Neural cell (in vitro differentiated cells): ENCODE data around the gene TTC21B. TPM values are rescaled to one million over a fixed set of nuclear protein-coding genes. Genes with fewer than 3 reads are reported as not detected.

Source experiments
- H2AFZ ChIP-seq: fragments of 200-600, 300-800 bp; sonication (generic), shearing (Covaris generic); 2 replicates; pipeline ENCODE4 v1.6.0; 2014; ENCODE audit warnings: low read depth, mild to moderate bottlenecking, antibody characterized with exemption, low read length, moderate library complexity
- H3F3A ChIP-seq: fragments of 200-600 bp; shearing (Covaris generic); 2 replicates; pipeline ENCODE4 v1.6.1; 2016; ENCODE audit warnings: mild to moderate bottlenecking, moderate library complexity, mixed read lengths, antibody characterized with exemption, low read length; ENCODE audit not compliant: insufficient read depth, poor library complexity, severe bottlenecking
- H3K27ac ChIP-seq: fragments of 200-600, 300-800 bp; sonication (generic), shearing (Covaris generic); 2 replicates; pipeline ENCODE4 v1.5.1; 2014; ENCODE audit warnings: mild to moderate bottlenecking, low read length, moderate library complexity
- H3K27me3 ChIP-seq: fragments of 300-800, 200-600 bp; sonication (generic), shearing (Covaris generic); 2 replicates; pipeline ENCODE4 v1.6.0; 2014; ENCODE audit warnings: mild to moderate bottlenecking, low read depth, low read length, moderate library complexity; ENCODE audit not compliant: insufficient read depth
- H3K36me3 ChIP-seq: fragments of 300-800, 200-600 bp; sonication (generic), shearing (Covaris generic); 2 replicates; pipeline ENCODE4 v1.5.1; 2014; ENCODE audit warnings: mild to moderate bottlenecking, antibody characterized with exemption, low read length, moderate library complexity; ENCODE audit not compliant: insufficient read depth
- H3K4me2 ChIP-seq: fragments of 300-800, 200-600 bp; sonication (generic), shearing (Covaris generic); 2 replicates; pipeline ENCODE4 v1.6.0; 2014; ENCODE audit warnings: mild to moderate bottlenecking, low read length
- H3K4me3 ChIP-seq: fragments of 300-800, 200-600 bp; sonication (generic), shearing (Covaris generic); 2 replicates; pipeline ENCODE4 v1.5.1; 2014; ENCODE audit warnings: mild to moderate bottlenecking, low read length, moderate library complexity
- H3K79me2 ChIP-seq: fragments of 200-600 bp; shearing (Covaris generic); replicated peaks from 2 replicates; pipeline ENCODE4 v1.6.0; 2014; ENCODE audit warnings: mild to moderate bottlenecking, low read length, moderate library complexity; ENCODE audit not compliant: insufficient read depth
- H3K9ac ChIP-seq: fragments of 300-800, 200-600 bp; sonication (generic), shearing (Covaris generic); 2 replicates; pipeline ENCODE4 v1.6.1; 2016; ENCODE audit warnings: mild to moderate bottlenecking, low read length, mixed read lengths
- H3K9me2 ChIP-seq: fragments of 200-600 bp; shearing (Covaris generic); 2 replicates; pipeline ENCODE4 v1.6.1; 2016; ENCODE audit warnings: mild to moderate bottlenecking, low read length, mixed read lengths; ENCODE audit not compliant: insufficient read depth
- H3K9me3 ChIP-seq: fragments of 200-600, 300-800 bp; sonication (generic), shearing (Covaris generic); 2 replicates; pipeline ENCODE4 v1.6.1; 2016; ENCODE audit warnings: mild to moderate bottlenecking, mixed run types, low read length, moderate library complexity, mixed read lengths
- H4K20me1 ChIP-seq: fragments of 200-600 bp; shearing (Covaris generic); 2 replicates; pipeline ENCODE4 v1.6.1; 2016; ENCODE audit warnings: mild to moderate bottlenecking, mixed run types; ENCODE audit not compliant: insufficient read depth
- EP300 ChIP-seq: fragments of 450-650 bp; conservative IDR thresholded peaks from 2 replicates; pipeline ENCODE4 v1.6.1; 2014; ENCODE audit warnings: antibody characterized with exemption, mild to moderate bottlenecking, moderate library complexity; ENCODE audit not compliant: poor library complexity, severe bottlenecking
- EZH2 ChIP-seq: fragments of 200-600, 300-800 bp; shearing (Covaris generic), sonication (generic); IDR thresholded peaks from 2 replicates; pipeline ENCODE4 v1.6.1; 2014; ENCODE audit warnings: antibody characterized with exemption, low read length, borderline replicate concordance, mild to moderate bottlenecking; ENCODE audit not compliant: insufficient read depth, poor library complexity, severe bottlenecking
- MXI1 ChIP-seq: fragments of 450-650 bp; conservative IDR thresholded peaks from 2 replicates; pipeline ENCODE4 v1.6.1; 2014; ENCODE audit warnings: antibody characterized with exemption, mild to moderate bottlenecking; ENCODE audit not compliant: poor library complexity, severe bottlenecking
- POLR2AphosphoS5 ChIP-seq: IDR thresholded peaks from 2 replicates; pipeline ENCODE4 v1.6.1; 2012
- RAD21 ChIP-seq: fragments of 450-650 bp; conservative IDR thresholded peaks from 2 replicates; pipeline ENCODE4 v1.6.1; 2014; ENCODE audit warnings: antibody characterized with exemption, mild to moderate bottlenecking, moderate library complexity
- SMC3 ChIP-seq: fragments of 450-650 bp; conservative IDR thresholded peaks from 2 replicates; pipeline ENCODE4 v1.6.1; 2014; ENCODE audit warnings: antibody characterized with exemption, mild to moderate bottlenecking, moderate library complexity; ENCODE audit not compliant: poor library complexity
- TAF1 ChIP-seq: IDR thresholded peaks from 2 replicates; pipeline ENCODE4 v1.6.1; 2012; ENCODE audit warnings: low read depth
- polyA plus RNA-seq: library from polyadenylated mRNA; depleted of rRNA; stranded (reverse); fragments of >200 nt; gene quantifications from 2 replicates; pipeline ENCODE4 v1.2.3, GENCODE V29; 2014
- TF ChIP-seq, protein P1 (sequence below): IDR thresholded peaks from 2 replicates; pipeline ENCODE4 v1.6.1; 2012; ENCODE audit warnings: borderline replicate concordance
- TF ChIP-seq, protein P2 (sequence below): fragments of 450-650 bp; IDR thresholded peaks from 2 replicates; pipeline ENCODE4 v1.5.1; 2014; ENCODE audit warnings: antibody characterized with exemption, mild to moderate bottlenecking, moderate library complexity; ENCODE audit not compliant: poor library complexity, severe bottlenecking

Gene TTC21B
- polyA plus RNA-seq, 1 donor from 2014 or later, result 31.1 TPM

DNA sequence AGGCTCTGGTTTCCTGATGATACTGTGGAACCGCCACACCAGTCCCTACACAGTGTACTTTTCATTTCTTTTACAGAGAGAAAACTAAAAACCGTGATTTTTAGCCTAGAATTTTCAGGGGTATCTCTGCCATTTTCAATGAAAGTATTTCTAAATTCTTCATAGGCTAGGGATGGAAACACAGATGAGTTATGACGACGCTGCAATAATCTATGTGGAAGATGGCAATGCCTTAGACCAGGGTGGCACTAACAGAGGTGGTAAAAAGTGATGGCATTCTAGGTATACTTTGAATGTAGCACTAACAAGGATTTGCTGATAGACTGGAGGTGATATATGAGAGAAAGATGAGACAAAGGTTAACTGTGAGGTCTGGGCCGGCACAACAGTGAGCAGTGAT, 56.5 kb downstream of the TTC21B start:
- Histone ChIP-seq H3K27me3 (no peaks in the 10 kb centered on the region), H3F3A (no peaks in the 10 kb centered on the region), H3K9me2 (no peaks in the 10 kb centered on the region), H4K20me1 (no peaks in the 10 kb centered on the region), H2AFZ (no peak overlapping the region), H3K9ac (no peak overlapping the region), H3K79me2 (no peaks in the 10 kb centered on the region), H3K36me3 (peaks cover 4% of the 10 kb centered on the region), H3K9me3 (no peaks in the 10 kb centered on the region), H3K4me2 (no peak overlapping the region), H3K4me3 (no peak overlapping the region), H3K27ac (no peak overlapping the region)
- TF ChIP-seq RAD21 (no peak), POLR2AphosphoS5 (no peak), TAF1 (no peak), SMC3 (no peak), MXI1 (no peak), EZH2 (no peak), EP300 (no peak)
- TF ChIP-seq, protein P1, sequence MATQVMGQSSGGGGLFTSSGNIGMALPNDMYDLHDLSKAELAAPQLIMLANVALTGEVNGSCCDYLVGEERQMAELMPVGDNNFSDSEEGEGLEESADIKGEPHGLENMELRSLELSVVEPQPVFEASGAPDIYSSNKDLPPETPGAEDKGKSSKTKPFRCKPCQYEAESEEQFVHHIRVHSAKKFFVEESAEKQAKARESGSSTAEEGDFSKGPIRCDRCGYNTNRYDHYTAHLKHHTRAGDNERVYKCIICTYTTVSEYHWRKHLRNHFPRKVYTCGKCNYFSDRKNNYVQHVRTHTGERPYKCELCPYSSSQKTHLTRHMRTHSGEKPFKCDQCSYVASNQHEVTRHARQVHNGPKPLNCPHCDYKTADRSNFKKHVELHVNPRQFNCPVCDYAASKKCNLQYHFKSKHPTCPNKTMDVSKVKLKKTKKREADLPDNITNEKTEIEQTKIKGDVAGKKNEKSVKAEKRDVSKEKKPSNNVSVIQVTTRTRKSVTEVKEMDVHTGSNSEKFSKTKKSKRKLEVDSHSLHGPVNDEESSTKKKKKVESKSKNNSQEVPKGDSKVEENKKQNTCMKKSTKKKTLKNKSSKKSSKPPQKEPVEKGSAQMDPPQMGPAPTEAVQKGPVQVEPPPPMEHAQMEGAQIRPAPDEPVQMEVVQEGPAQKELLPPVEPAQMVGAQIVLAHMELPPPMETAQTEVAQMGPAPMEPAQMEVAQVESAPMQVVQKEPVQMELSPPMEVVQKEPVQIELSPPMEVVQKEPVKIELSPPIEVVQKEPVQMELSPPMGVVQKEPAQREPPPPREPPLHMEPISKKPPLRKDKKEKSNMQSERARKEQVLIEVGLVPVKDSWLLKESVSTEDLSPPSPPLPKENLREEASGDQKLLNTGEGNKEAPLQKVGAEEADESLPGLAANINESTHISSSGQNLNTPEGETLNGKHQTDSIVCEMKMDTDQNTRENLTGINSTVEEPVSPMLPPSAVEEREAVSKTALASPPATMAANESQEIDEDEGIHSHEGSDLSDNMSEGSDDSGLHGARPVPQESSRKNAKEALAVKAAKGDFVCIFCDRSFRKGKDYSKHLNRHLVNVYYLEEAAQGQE, result no peak
- TF ChIP-seq, protein P2, sequence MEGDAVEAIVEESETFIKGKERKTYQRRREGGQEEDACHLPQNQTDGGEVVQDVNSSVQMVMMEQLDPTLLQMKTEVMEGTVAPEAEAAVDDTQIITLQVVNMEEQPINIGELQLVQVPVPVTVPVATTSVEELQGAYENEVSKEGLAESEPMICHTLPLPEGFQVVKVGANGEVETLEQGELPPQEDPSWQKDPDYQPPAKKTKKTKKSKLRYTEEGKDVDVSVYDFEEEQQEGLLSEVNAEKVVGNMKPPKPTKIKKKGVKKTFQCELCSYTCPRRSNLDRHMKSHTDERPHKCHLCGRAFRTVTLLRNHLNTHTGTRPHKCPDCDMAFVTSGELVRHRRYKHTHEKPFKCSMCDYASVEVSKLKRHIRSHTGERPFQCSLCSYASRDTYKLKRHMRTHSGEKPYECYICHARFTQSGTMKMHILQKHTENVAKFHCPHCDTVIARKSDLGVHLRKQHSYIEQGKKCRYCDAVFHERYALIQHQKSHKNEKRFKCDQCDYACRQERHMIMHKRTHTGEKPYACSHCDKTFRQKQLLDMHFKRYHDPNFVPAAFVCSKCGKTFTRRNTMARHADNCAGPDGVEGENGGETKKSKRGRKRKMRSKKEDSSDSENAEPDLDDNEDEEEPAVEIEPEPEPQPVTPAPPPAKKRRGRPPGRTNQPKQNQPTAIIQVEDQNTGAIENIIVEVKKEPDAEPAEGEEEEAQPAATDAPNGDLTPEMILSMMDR, result no peak

DNA sequence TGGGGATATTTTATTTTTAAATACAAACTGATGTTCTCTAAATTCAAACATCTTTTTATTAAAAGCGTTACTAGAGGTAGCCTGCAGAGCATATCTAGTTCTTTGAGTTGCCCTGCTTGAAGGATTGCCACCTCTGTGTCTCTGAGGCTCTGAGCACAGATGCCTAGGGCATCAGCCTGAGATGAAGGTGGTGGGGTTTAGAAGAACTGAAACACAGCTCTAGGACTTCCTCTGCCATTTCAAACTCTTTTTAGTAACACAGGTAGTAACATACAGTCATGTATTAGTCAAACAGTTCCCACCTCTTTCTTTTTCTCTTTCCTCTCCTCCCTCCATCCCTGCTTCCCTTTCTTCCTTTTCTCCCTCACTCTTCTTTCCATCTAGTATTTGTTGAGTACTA, 57.6 kb downstream of the TTC21B start:
- no peaks in the 10 kb centered on the region for H3F3A ChIP-seq
- no peak overlapping the region for H3K4me2 ChIP-seq
- no peak overlapping the region for H3K4me3 ChIP-seq
- no peaks in the 10 kb centered on the region for H3K9me3 ChIP-seq
- H3K27me3 ChIP-seq, result no peaks in the 10 kb centered on the region
- TF ChIP-seq RAD21 (no peak), MXI1 (no peak), EZH2 (no peak), POLR2AphosphoS5 (no peak), SMC3 (no peak), EP300 (no peak)
- TF ChIP-seq, protein P1, result no peak
- no peak overlapping the region for H3K27ac ChIP-seq
- H3K79me2 ChIP-seq, result no peaks in the 10 kb centered on the region
- H3K36me3 ChIP-seq, result peaks cover 4% of the 10 kb centered on the region
- no peaks in the 10 kb centered on the region for H4K20me1 ChIP-seq
- no peak overlapping the region for H3K9ac ChIP-seq
- no peak overlapping the region for H2AFZ ChIP-seq
- H3K9me2 ChIP-seq, result no peaks in the 10 kb centered on the region
